NCI-H526 (cell line): Measurements from ENCODE around the gene GPER1.
"Not testable (repeated sequence)": the region's sequence is repeated elsewhere in the genome, so short reads cannot be mapped to it uniquely, and the experiment has no call there.

Source experiments
- DNase-seq, 2 experiments: peaks; one replicate each; lab custom pipeline; 2025; lab: John Stamatoyannopoulos, UW

The GPER1 gene

GRCh38 chr7:1103789-1104515, 16.0 kb downstream of the GPER1 start:
- no peak for DNase-seq

GRCh38 chr7:1104516-1105179, 16.7 kb downstream of the GPER1 start:
- DNase-seq: no peak

GRCh38 chr7:1105189-1105588, 17.3 kb downstream of the GPER1 start:
- no peak for DNase-seq

- no peak for DNase-seq
Measured at GRCh38 chr7:1106063-1106792, 18.3 kb downstream of the GPER1 start.

- no peak for DNase-seq
Measured at GRCh38 chr7:1106793-1107421, 19.0 kb downstream of the GPER1 start.

GRCh38 chr7:1108264-1108920, 20.5 kb downstream of the GPER1 start:
- DNase-seq: no peak

GRCh38 chr7:1109581-1110310, 21.8 kb downstream of the GPER1 start:
- no peak for DNase-seq

GRCh38 chr7:1110358-1110757, 22.4 kb downstream of the GPER1 start:
- DNase-seq: no peak

GRCh38 chr7:1111156-1111555, 23.2 kb downstream of the GPER1 start:
- DNase-seq: no peak

- no peak for DNase-seq
Measured at GRCh38 chr7:1112109-1112508, 24.2 kb downstream of the GPER1 start.

- DNase-seq: no peak
Measured at GRCh38 chr7:1112625-1113547, 25.0 kb downstream of the GPER1 start.

GRCh38 chr7:1113548-1113885, 25.6 kb downstream of the GPER1 start:
- no peak for DNase-seq

- no peak for DNase-seq
Measured at GRCh38 chr7:1114088-1114487, 26.2 kb downstream of the GPER1 start.

GRCh38 chr7:1114505-1114904, 26.6 kb downstream of the GPER1 start:
- DNase-seq: no peak

GRCh38 chr7:1115171-1116045, 27.5 kb downstream of the GPER1 start:
- DNase-seq: not testable (repeated sequence)

GRCh38 chr7:1116383-1117008, 28.6 kb downstream of the GPER1 start:
- not testable (repeated sequence) for DNase-seq

GRCh38 chr7:1117321-1117928, 29.5 kb downstream of the GPER1 start:
- DNase-seq: no peak

GRCh38 chr7:1119201-1119600, 31.3 kb downstream of the GPER1 start:
- DNase-seq: no peak
